HepG2 (cell line): ENCODE data around the gene CHEK2. TPM values are rescaled to one million over a fixed set of nuclear protein-coding genes. Genes with fewer than 3 reads are reported as not detected.

Experiments
- HMG20A ChIP-seq: IDR thresholded peaks from 2 replicates; pipeline ENCODE4 v1.6.1; 2016; ENCODE audit warnings: borderline replicate concordance
- NFIC ChIP-seq: IDR thresholded peaks from 2 replicates; pipeline ENCODE4 v1.6.1; 2012; ENCODE audit warnings: mild to moderate bottlenecking, low read length, inconsistent platforms
- SETDB1 ChIP-seq: sonication (generic); formaldehyde crosslinking; IDR thresholded peaks from 2 replicates; pipeline ENCODE4 v1.5.1; 2020; ENCODE audit warnings: missing genetic modification reagents, mild to moderate bottlenecking, borderline replicate concordance
- SNAI1 ChIP-seq: sonication (generic); formaldehyde crosslinking; IDR thresholded peaks from 2 replicates; pipeline ENCODE4 v1.5.0; 2020; ENCODE audit warnings: mild to moderate bottlenecking, missing genetic modification reagents, borderline replicate concordance
- SOX5 ChIP-seq: IDR thresholded peaks from 2 replicates; pipeline ENCODE4 v1.6.1; 2016; ENCODE audit warnings: borderline replicate concordance
- TEAD3 ChIP-seq: optimal IDR thresholded peaks from 2 replicates; pipeline ENCODE3; 2016; ENCODE audit warnings: borderline replicate concordance
- ZNF20 ChIP-seq: sonication (generic); formaldehyde crosslinking; IDR thresholded peaks from 2 replicates; pipeline ENCODE4 v1.4.0; 2020; ENCODE audit warnings: mild to moderate bottlenecking, moderate library complexity, missing genetic modification reagents
- ZNF230 ChIP-seq: sonication (generic); formaldehyde crosslinking; IDR thresholded peaks from 2 replicates; pipeline ENCODE4 v1.4.0; 2020; ENCODE audit warnings: mild to moderate bottlenecking, missing genetic modification reagents
- ZNF317 ChIP-seq: sonication (generic); formaldehyde crosslinking; IDR thresholded peaks from 2 replicates; pipeline ENCODE4 v1.5.0; 2020; ENCODE audit warnings: mild to moderate bottlenecking, missing genetic modification reagents
- ZNF543 ChIP-seq: sonication (generic); formaldehyde crosslinking; IDR thresholded peaks from 2 replicates; pipeline ENCODE4 v1.4.0; 2020; ENCODE audit warnings: mild to moderate bottlenecking, missing genetic modification reagents
- ZNF841 ChIP-seq: sonication (generic); formaldehyde crosslinking; IDR thresholded peaks from 2 replicates; pipeline ENCODE4 v1.8.1; 2023; ENCODE audit warnings: missing genetic modification reagents, borderline replicate concordance
- polyA plus RNA-seq, 8 experiments: library from polyadenylated mRNA; depleted of rRNA in 3 of 8; stranded (reverse) in 7 of 8; unstranded in 1 of 8; fragments of >200 nt; fragmentation: Illumina TruSeq in 4 of 8; extraction: Trizol in 4 of 8; gene quantifications; 2 replicates each; pipeline versions ENCODE4 v1.2.1 to v1.2.3, GENCODE V29; 2011 to 2016; ENCODE audit warnings: low read depth in 4 of 8, missing spikeins in 1 of 8, mixed read lengths in 1 of 8; ENCODE audit not compliant: insufficient read depth in 1 of 8
- total RNA-seq, 5 experiments: library from RNA; depleted of rRNA; stranded (reverse); fragments of >200 nt; fragmentation: Illumina TruSeq; extraction: Trizol; gene quantifications; 2 replicates each; pipeline ENCODE4 v1.2.3, GENCODE V29; 2016; ENCODE audit warnings: low read depth in 1 of 5
- TF ChIP-seq, protein P1 (sequence below): sonication (generic); formaldehyde crosslinking; IDR thresholded peaks from 2 replicates; pipeline ENCODE4 v1.4.0; 2020; ENCODE audit warnings: missing genetic modification reagents, mild to moderate bottlenecking, borderline replicate concordance
- TF ChIP-seq, protein P2 (sequence below): sonication (generic); formaldehyde crosslinking; IDR thresholded peaks from 2 replicates; pipeline ENCODE4 v1.4.0; 2020; ENCODE audit warnings: missing genetic modification reagents
- TF ChIP-seq, protein P3 (sequence below): sonication (generic); formaldehyde crosslinking; IDR thresholded peaks from 2 replicates; pipeline ENCODE4 v1.8.0; 2023; ENCODE audit warnings: mild to moderate bottlenecking, missing genetic modification reagents
- TF ChIP-seq, protein P4 (sequence below): sonication (generic); formaldehyde crosslinking; IDR thresholded peaks from 2 replicates; pipeline ENCODE4 v1.4.0; 2020; ENCODE audit warnings: missing genetic modification reagents, mild to moderate bottlenecking, borderline replicate concordance
- TF ChIP-seq, protein P5 (sequence below): sonication (generic); formaldehyde crosslinking; conservative IDR thresholded peaks from 2 replicates; pipeline ENCODE4 v1.4.0; 2020; ENCODE audit warnings: mild to moderate bottlenecking, missing genetic modification reagents, moderate library complexity

Gene CHEK2
- total and polyA plus RNA-seq, 2 of the 13 experiments (the other 11 are each of a cell fraction or from before 2014, with no cell fraction given): 27.0 to 40.5 TPM

DNA sequence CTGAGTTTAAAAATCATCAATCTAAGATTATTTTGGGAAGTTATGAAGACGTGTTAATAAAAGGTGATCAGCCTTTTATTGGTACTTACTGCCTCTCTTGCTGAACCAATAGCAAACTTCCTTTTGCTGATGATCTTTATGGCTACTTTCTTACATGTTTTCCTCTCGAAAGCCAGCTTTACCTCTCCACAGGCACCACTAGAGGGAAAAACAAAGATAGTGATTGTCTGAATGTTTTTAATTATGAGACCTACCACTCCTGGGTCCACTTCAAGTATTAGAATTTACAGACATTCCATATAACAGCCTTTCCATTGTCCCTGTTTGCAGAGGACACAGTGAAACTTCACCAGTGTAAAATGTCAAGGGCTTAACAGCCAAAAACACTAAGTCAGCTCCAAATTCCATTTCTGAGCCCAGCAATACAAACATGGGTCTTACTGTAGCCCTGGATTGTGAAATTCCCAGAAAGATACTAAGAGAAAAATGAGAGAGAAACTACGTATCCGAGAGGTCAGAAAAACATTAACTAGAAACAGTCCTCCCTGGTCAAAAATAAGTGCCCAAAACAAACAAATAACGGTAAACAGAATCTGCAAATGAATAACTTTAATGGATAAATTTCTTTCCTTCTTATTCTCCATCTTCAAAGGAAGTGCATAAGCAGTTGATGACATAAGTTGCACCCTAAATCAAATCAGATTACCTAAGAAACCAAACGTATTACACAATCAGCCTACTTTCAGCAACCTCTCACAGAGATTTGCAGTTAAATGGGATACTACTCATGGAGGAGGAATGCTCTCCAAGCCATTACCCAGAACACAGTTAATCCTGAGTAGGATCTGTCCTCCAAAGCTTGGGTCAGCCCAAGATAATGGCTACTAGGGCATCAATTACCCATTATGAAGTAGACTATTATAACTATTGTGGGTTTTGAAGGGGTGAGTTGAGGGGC lies 29.5 kb downstream of the CHEK2 start (continued):
- TF ChIP-seq, protein P1, sequence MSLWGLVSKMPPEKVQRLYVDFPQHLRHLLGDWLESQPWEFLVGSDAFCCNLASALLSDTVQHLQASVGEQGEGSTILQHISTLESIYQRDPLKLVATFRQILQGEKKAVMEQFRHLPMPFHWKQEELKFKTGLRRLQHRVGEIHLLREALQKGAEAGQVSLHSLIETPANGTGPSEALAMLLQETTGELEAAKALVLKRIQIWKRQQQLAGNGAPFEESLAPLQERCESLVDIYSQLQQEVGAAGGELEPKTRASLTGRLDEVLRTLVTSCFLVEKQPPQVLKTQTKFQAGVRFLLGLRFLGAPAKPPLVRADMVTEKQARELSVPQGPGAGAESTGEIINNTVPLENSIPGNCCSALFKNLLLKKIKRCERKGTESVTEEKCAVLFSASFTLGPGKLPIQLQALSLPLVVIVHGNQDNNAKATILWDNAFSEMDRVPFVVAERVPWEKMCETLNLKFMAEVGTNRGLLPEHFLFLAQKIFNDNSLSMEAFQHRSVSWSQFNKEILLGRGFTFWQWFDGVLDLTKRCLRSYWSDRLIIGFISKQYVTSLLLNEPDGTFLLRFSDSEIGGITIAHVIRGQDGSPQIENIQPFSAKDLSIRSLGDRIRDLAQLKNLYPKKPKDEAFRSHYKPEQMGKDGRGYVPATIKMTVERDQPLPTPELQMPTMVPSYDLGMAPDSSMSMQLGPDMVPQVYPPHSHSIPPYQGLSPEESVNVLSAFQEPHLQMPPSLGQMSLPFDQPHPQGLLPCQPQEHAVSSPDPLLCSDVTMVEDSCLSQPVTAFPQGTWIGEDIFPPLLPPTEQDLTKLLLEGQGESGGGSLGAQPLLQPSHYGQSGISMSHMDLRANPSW (CRISPR knock-in tag): no peak
- TF ChIP-seq, protein P2, sequence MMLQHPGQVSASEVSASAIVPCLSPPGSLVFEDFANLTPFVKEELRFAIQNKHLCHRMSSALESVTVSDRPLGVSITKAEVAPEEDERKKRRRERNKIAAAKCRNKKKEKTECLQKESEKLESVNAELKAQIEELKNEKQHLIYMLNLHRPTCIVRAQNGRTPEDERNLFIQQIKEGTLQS (CRISPR knock-in tag): peak; percentile 12; the same call in 1 of the 2 replicates
- TF ChIP-seq ZNF20 (CRISPR knock-in tag): 0 out of 2 replicates have a peak, but pooled peaks have one; percentile 44
- peak; percentile 71; the same call in 1 of the 2 replicates for TF ChIP-seq SOX5 (CRISPR knock-in tag)
- no peak for TF ChIP-seq ZNF230
- peak; percentile 32; the same call in 1 of the 2 replicates for TF ChIP-seq ZNF543 (CRISPR knock-in tag)
- TF ChIP-seq ZNF841 (CRISPR knock-in tag): no peak
- peak; percentile 69; the same call in 1 of the 2 replicates for TF ChIP-seq NFIC
- TF ChIP-seq, protein P3, sequence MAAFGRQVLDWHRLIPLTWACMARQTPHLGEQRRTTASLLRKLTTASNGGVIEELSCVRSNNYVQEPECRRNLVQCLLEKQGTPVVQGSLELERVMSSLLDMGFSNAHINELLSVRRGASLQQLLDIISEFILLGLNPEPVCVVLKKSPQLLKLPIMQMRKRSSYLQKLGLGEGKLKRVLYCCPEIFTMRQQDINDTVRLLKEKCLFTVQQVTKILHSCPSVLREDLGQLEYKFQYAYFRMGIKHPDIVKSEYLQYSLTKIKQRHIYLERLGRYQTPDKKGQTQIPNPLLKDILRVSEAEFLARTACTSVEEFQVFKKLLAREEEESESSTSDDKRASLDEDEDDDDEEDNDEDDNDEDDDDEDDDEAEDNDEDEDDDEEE (CRISPR knock-in tag): no peak
- peak; percentile 83 for TF ChIP-seq ZNF317
- TF ChIP-seq, protein P4, sequence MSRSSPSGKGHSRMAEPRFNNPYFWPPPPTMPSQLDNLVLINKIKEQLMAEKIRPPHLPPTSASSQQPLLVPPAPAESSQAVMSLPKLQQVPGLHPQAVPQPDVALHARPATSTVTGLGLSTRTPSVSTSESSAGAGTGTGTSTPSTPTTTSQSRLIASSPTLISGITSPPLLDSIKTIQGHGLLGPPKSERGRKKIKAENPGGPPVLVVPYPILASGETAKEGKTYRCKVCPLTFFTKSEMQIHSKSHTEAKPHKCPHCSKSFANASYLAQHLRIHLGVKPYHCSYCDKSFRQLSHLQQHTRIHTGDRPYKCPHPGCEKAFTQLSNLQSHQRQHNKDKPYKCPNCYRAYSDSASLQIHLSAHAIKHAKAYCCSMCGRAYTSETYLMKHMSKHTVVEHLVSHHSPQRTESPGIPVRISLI (CRISPR knock-in tag): peak; percentile 45; the same call in 1 of the 2 replicates
- peak; percentile 43 for TF ChIP-seq HMG20A (CRISPR knock-in tag)
- TF ChIP-seq SNAI1 (CRISPR knock-in tag): 0 out of 2 replicates have a peak, but pooled peaks have one; percentile 61
- TF ChIP-seq SETDB1 (CRISPR knock-in tag): no peak
- TF ChIP-seq, protein P5, sequence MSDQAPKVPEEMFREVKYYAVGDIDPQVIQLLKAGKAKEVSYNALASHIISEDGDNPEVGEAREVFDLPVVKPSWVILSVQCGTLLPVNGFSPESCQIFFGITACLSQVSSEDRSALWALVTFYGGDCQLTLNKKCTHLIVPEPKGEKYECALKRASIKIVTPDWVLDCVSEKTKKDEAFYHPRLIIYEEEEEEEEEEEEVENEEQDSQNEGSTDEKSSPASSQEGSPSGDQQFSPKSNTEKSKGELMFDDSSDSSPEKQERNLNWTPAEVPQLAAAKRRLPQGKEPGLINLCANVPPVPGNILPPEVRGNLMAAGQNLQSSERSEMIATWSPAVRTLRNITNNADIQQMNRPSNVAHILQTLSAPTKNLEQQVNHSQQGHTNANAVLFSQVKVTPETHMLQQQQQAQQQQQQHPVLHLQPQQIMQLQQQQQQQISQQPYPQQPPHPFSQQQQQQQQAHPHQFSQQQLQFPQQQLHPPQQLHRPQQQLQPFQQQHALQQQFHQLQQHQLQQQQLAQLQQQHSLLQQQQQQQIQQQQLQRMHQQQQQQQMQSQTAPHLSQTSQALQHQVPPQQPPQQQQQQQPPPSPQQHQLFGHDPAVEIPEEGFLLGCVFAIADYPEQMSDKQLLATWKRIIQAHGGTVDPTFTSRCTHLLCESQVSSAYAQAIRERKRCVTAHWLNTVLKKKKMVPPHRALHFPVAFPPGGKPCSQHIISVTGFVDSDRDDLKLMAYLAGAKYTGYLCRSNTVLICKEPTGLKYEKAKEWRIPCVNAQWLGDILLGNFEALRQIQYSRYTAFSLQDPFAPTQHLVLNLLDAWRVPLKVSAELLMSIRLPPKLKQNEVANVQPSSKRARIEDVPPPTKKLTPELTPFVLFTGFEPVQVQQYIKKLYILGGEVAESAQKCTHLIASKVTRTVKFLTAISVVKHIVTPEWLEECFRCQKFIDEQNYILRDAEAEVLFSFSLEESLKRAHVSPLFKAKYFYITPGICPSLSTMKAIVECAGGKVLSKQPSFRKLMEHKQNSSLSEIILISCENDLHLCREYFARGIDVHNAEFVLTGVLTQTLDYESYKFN (CRISPR knock-in tag): peak; percentile 83
- peak; percentile 53 for TF ChIP-seq TEAD3
